HG03520 (cell line): ENCODE data around the gene PLEKHG1.

ENCODE experiments used
- ATAC-seq: cut with Tn5 transposase; IDR thresholded peaks from one replicate; pipeline ENCODE4 v1.9.1; 2021; ENCODE audit warnings: mild to moderate bottlenecking, moderate library complexity; ENCODE audit not compliant: unreplicated experiment

The PLEKHG1 gene

DNA sequence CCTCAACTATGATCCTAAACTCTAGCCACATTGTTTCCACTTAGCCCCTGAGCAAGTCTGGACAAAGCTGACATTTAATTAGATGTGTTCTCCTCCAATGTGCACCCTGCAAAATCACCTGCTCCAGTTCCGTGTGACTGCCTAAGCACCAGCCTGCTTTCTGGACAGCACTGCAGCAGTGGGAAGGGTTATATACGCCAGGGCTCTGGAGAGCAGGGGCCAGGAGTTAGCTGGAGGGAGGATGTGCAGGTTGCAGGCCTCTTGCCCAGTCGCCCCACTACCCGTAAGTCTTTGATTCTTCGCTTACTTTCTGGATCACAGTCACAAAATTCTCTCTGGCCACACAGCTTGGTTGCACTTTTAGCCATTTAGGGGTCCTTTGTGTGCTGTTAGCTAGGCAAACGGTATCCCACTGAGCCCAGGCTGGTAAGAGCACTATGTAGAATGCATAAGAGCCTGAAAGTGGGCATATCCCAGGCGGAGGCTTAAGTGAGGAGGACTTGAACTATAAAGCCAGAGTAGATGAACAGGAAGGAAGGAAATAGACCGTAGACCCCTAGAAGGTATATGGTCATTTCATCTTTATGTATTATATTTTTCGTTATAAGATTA lies 10.7 kb upstream of the PLEKHG1 start:
- ATAC-seq, result no peak

DNA sequence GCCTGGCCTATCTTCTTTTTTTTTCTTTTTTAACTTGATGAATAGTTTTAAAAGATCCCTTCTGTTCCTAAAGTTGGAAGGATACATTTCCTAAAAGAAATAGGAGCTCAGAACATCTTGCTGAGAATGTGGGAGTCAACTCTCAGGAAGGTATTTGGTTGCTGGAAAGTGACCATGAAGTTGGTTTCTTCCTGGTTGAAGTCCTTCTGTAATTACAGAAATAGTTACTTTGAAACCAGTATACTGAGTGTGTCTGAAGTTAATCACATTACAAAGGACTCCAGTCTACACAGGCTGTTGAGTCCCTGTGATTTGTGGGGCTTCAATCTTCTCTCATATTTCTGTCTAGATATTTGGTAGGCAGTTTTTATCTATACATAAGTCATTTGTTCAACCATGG lies 9.8 kb upstream of the PLEKHG1 start:
- no peak for ATAC-seq

DNA sequence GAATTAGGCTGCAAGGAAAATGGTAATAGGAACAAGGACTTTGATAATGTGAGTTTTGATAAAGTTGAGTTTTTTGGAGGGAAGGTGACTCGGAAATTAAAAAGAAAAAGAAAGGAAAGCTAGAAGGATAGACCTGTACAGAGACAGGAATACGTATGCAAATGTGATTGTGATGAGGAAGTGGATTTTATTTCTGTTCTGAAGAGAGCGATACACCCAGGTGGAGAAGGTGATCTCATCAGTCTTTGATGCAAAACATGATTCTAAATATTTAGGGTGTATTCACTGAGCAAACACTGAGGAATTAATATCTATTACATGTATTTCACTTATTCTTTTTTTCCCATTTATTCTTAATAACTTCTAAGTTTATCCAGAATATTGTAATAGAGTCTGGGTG lies 9.2 kb upstream of the PLEKHG1 start:
- ATAC-seq, result no peak

DNA sequence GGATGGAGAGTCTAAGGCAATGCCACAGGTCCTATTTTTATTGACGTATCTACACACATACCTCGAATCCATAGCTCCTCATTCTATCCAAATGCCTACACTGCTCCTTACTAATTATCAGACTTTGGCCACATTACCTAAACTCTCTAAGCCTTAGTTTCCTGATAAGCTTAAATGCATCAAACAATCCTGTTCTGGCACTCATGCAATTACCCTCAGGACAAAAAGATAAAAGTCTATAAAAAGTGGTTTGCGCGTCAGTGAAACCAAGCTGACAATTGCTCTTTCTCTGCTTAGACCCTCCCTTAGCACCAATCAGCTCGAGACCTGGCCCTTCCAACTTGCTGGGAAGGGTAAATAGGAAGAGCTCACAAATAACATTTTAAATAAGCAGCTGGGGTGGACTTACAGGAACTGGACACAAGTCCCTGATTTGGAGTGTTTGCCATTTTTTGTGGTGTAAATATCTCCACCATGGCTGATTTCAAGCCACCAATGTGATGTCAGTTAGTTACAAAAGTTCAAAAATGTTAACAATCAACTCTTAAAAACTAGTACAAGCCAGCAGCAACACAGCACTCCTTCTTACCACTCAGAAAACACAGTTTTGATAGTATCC lies 7.2 kb upstream of the PLEKHG1 start:
- ATAC-seq, result no peak

DNA sequence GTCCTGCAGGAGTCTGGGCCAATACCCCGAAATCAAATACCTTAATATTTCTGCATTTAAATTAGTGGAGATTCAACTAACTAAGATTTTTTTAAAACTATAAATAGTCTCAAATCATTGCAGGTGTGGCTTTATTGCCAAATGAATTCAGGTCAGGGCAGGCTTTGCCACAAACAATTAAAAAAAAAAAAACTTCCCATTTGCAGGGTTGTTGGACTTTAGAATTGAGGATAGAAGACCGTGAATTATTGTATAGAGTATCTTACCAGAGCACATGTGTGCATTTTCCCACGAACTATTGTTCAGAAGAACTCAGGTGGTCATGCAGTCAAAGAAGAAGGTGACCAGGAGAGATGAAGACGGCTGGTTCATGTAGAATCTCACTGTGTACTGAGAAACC lies 6.6 kb upstream of the PLEKHG1 start:
- no peak for ATAC-seq

DNA sequence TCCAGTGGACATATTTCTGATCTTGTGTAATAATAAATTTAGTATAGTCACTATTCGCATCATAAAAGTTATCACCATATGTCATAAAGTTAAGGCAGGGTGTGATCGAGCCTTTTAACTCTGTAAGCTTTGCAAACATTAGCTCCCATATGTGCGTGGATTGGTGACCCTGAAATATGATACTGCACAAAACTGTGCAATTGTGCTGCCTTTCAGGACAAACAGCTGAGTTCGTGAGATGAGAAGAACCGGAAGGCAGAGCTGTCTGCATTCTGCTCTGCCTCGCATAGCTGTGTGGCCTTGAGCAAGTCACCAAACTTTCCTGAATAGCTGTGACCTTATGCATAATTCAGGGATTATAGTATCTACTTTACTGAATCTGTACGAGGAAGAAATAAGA lies 3.2 kb upstream of the PLEKHG1 start:
- no peak for ATAC-seq

DNA sequence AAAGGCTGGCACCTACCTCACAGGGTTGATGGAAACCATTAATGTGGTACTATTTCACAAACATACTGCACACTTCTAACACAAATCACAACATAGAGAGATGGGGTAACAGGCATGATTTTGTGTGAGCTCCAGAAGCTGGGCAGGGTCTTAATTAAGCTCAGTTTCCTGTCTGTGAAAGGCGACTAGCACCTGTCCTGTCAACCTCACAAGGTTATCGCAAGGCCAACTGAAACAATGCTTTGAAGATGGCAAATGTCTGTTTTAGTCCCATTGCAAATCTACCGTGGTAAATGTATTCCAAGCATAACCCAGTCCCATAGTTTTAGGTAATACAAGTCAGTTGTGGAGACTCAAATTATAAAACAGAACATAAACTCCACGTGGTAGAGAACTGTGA lies 1.3 kb upstream of the PLEKHG1 start:
- no peak for ATAC-seq

DNA sequence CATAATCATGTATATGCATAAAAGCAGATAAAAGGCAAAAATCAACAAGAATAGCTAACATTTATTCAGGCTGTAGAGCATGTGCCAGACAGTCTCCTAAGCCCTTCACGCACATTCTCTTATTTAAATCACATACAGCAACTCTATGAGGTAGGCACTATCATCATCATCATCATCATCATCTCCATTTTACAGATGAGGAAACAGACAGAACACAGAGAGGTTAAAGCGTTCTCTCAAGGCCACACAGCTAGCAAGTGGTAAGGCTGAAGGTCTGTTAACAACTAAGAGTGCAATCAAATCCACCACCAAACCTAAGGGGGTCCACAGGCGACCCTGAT lies 857 bp upstream of the PLEKHG1 start:
- no peak for ATAC-seq

DNA sequence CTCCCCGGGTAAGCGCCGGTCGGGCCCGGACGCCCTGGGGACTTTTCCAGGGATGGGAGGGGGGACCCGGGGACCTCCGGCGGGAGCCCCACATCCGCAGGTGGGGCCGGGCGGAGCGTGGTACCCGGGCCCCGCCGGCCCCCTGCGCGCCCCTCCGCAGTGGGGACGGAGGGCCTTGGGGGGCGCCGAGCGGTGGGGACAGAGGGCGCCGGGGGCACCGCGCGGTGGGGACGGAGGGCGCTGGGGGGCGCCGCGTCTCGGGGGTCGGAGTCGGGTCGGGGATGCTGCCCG lies 270 bp downstream of the PLEKHG1 start:
- ATAC-seq, result no peak

DNA sequence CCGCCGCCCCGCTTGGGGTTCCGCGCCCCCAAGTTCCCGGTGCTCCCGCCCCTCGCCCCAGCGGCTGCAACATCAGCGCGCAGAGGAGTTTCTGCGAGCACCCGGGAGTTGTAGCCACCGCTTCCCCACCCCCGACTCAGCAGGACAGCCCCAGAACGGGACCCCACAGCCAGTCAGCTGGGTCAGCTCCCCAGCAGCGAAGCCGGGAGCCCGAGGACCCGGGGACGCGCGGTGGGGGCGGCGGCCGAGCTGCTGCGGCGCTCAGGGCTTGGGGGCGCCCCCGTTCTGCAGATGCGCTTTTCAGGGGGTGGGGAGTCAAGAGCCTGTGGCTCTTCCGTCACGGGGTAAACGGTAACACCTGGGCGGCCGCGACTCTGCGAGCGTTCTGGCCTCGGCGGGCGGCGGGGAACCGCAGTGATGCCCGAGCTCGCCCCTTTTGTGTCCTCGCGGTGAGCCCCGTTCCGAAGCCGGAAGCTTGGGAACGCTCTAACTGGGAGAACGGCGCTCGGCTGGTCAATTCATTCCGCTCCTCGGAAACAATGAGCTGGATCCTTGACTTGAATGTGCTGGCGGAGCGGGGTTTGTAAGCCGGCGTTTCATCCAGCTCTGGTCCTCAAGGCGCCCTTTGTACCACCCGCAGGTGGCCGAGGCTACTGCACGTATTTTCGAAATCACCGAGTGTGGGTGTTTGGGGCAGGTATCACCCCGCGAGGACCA lies 774 bp downstream of the PLEKHG1 start:
- peak; percentile 75 for ATAC-seq

DNA sequence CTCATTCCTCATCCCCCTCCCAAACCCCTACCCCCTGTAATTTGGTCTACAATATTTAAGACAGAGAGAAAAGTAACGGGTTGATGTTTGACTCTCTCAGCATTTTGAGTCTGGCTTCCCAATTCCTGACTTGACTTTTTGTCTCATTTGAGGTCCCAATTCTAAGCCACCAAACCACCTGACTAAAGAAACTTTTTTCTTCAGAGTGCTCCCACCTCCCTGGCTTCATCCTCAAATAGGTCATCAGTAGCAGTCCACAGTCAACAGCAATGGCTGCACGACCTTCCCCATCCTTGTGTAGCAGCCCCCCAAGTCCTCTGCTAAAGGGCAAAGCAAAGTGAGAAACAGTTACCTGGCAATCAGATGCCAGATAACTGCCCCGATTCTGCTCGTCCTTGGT lies 1.8 kb downstream of the PLEKHG1 start:
- ATAC-seq, result no peak

DNA sequence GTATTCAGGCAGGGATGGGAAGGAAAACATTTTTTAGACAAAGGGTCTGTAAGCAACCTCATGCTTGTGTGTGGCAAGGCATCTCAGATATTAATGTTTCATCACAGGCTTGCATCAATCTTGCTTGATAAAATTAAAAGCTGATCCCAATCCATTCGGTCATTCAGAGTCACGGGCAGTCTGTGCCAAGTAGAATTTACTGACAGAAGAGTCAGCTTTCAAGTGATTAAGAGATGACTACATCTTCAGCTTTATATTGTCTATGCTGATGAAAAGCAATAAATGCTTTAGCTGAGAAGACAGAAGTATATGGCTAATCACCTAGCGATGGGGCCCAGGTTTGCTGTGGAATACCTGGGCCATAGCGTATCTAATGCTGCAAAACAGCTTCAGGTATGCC lies 3.5 kb downstream of the PLEKHG1 start:
- ATAC-seq, result no peak

DNA sequence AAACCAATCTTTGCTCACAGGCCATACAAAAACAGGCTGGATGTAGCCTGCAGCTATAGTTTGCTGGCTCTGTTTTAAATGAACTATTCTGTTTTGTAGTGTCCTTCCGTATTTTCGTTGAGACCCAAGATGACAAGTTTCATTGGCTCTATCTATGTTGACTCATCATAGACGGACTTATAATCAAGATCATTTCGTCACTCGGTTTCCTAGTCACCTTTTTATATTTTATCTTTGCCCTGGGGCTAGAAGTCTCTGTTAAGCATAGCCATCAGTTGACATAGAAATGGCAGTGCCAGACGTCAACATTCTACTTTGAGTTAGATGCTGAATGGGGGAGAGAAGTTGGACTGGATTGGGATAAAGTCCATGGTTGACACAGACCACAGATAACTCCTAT lies 4.8 kb downstream of the PLEKHG1 start:
- no peak for ATAC-seq

DNA sequence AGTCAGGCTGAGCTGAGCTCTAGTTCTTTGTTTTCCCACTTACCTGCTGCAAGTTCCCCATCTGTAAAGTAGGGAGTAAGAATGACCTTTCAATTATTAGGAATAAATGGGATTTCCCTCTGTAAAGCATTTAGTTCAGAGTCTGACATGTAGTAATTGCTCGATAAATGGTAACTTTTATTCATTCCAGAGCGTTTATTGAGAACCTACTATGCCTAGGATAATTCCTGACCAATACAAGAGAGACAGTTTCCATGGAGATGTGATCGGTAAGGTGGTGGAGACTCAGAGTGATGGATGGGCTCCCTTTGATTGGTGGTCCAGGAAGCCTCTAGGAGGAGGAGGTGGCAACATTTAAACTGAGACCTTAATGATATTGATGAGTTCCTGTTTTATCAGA lies 5.6 kb downstream of the PLEKHG1 start:
- ATAC-seq, result no peak

DNA sequence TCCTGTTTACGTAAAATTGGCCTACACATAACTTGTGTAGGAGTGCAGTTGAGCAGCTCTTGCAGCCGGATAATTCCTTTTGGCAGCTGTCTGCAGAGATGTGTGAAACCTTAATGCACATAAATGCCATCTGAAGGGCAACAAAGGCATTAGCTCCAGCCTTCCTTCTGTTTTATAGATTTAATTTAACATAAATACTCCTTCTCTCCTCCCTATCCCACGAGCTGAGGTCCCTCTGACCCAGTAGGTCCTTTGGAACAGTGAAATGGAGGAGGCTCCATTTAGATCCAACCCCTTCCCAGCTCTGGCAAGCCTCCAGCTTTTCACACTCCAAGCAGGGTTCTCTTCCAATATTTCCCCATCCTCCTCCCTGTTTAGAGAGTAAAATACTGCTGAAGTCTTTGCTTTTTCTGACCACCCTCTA lies 6.5 kb downstream of the PLEKHG1 start:
- ATAC-seq, result no peak

DNA sequence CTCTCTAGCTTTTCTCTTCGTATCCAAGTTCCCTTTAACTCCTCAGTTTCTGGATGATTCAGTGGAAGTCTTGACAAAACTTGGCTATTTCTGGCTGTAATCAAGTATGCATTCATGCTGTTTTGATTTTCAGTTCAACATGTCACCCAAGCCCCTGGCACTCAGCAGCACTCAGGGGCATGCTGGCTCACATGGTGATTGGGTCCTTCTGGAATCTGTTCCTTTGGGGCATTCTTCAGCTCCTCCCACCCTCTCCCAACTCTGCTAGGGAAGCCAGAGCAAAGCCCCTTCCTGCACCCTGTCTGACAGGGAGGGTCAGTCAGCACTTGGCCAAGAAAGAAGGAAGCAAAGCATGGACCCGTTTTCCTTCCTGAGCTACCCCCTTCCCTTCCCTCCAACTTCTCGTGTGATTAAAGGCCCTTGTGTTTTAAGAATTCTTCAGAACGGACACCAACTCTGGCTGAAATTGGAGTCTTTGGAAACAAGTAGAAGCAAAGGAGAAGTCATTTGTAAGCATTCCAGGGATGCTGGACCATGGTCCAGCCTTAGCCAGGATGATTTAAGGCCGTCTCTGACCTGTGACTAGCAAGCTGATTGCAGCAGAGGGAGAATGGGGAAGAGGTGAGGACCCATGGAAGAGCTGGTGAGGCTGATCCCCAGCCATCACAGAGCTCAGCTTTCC lies 7.1 kb downstream of the PLEKHG1 start:
- no peak for ATAC-seq

DNA sequence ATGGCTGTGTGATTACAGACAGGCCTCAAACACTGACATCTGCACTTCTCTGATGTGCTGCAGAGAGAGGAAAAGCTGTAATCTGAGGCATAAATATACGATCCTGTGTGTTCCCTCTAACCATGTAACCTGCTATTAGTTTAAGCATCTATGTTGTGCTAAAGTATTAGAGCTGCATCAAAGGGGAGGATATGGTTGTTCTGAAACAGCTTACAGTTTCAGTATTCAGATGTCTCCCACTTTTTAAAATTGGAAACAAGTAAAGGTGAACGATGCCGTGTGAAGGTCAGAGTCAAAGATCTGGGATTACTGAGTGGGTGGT lies 7.6 kb downstream of the PLEKHG1 start:
- ATAC-seq, result no peak

DNA sequence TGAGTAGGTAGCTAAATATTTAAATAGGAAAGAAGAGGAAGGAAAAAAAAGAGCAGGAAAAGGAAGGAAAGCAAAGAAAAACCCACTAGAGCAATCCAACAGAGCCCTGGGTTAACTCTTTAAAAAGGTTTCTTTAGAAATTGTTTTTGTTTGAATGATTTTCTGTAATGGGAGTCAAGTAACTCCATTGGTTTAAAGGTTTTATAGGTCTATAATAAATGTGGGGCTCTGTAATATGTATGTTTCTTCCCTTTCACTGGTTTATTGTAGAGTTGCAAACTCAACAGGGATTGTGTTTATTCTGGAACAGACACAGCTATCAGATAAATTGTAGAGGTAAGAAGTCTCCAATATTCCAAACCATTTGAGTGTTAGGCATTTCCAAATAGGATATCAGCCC lies 10.9 kb downstream of the PLEKHG1 start:
- no peak for ATAC-seq

DNA sequence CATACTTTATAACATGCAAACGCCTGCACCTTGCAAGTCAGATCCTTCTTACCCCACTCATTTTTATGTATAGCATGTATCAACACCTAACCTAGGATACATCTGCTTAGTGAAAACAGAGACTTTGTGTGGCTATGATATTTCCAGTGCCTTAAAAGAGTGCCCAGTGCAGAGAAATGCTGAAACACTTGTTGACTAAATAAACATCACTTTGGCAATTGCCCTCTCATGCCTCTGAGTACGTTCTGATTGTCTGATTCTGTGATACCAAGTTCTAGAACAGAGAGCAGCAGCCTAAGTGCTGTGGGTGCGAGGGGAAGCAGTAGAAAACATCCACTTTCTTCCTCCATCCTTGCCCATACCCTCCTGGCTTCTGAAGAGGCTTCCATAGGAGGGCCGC lies 13.6 kb downstream of the PLEKHG1 start:
- ATAC-seq, result no peak

DNA sequence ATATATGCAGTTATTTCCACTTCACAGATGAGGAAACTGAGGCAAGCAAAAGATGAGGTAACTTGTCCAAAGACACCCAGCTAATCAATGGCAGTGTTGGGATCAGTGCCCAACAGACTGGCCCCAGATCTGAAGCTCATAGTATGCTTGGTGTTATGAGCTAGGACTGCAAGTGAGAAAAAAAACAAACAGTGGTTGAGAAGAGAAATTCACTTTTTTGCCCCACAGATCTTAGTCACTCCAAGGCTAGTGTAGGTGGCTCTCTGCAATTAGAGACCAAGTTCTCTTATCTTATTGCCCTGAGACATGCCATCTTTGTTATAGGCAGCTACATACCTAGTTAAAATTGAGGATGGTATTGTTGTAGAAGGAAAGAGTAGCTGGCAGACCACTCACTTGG lies 16.3 kb downstream of the PLEKHG1 start:
- no peak for ATAC-seq

DNA sequence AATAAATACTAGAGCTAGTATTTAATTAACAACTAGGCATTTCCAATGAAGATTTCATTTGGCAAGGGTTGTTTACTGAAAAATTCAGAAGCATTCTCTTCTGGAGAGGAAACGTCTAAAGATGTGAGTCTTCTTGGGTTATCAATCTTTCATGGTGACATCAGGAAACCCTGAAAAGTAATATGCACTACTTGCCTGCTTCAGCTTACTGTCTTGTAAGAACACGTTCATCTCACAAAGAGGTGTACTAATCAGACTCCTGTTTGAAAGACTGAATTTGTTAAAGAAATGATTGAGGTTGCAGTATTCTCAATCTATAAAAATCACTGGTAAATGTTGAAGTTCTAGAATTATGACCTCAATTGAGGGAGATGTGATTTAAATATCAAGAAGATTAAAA lies 16.9 kb downstream of the PLEKHG1 start:
- no peak for ATAC-seq

DNA sequence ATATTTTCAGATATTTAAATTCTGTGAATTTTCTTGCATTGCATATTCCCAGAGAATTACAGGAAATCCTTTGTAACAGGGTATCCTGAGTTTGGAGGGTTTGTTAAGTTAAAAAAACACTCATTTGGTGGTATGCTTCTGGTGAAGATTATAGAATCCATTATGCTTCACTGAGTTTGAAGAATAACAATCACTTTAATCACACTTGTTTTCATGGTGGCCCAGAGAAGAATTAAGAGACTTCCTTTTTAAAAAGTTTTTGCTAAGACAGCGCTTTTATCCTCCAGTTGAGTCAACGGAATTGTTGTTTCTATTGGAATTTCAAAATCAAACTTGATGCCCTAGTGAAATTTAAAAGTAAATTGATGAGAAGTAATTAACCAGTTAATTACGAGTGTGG lies 17.4 kb downstream of the PLEKHG1 start:
- no peak for ATAC-seq
